Measurements from ENCODE around the gene FAM83F. TPM values are rescaled to one million over a fixed set of nuclear protein-coding genes. Genes with fewer than 3 reads are reported as not detected.

FAM83F gene
- total RNA-seq, 1 experiment from 2014 or later: 28.1 TPM

GRCh38 chr22:39958949-39959639 is 35.7 kb upstream of the FAM83F start:
- Histone ChIP-seq H3K36me3 (replicated peaks; ENCODE audit: control insufficient read depth, insufficient read depth, low read length) (no peaks in the 10 kb centered on the region), H3K27me3 (ENCODE audit: control insufficient read depth, insufficient read depth, low read length) (peaks cover 3% of the 10 kb centered on the region; the same call in 1 of the 2 replicates), H3K4me3 (ENCODE audit: insufficient read depth, low read depth, low read length) (no peak overlapping the region)
- no peak for DNase-seq

GRCh38 chr22:39959640-39960447 is 34.9 kb upstream of the FAM83F start, which contains the start of gene TMA7B:
Gene TMA7B (plus strand): TSS chr22:39960397. CDS start chr22:39964375, 3,978 bp downstream.
- no peaks in the 10 kb centered on the region for H3K36me3 ChIP-seq (replicated peaks; ENCODE audit: control insufficient read depth, insufficient read depth, low read length)
- peaks cover 3% of the 10 kb centered on the region; the same call in 1 of the 2 replicates for H3K27me3 ChIP-seq (ENCODE audit: control insufficient read depth, insufficient read depth, low read length)
- DNase-seq: peak; percentile 73
- no peak within 1 kb of the TSS for H3K4me3 ChIP-seq (ENCODE audit: insufficient read depth, low read depth, low read length)

GRCh38 chr22:39960791-39961746 is 33.7 kb upstream of the FAM83F start:
- H3K4me3 ChIP-seq (ENCODE audit: insufficient read depth, low read depth, low read length): no peak overlapping the region
- no peak for DNase-seq

GRCh38 chr22:39962071-39962470 is 32.7 kb upstream of the FAM83F start:
- no peak overlapping the region for H3K4me3 ChIP-seq (ENCODE audit: insufficient read depth, low read depth, low read length)
- peaks cover 3% of the 10 kb centered on the region; the same call in 1 of the 2 replicates for H3K27me3 ChIP-seq (ENCODE audit: control insufficient read depth, insufficient read depth, low read length)
- DNase-seq: no peak
- no peaks in the 10 kb centered on the region for H3K36me3 ChIP-seq (replicated peaks; ENCODE audit: control insufficient read depth, insufficient read depth, low read length)

More at GRCh38 chr22:39960791-39961746, 33.7 kb upstream of the FAM83F start:
- Histone ChIP-seq H3K36me3 (replicated peaks; ENCODE audit: control insufficient read depth, insufficient read depth, low read length) (no peaks in the 10 kb centered on the region), H3K27me3 (ENCODE audit: control insufficient read depth, insufficient read depth, low read length) (peaks cover 3% of the 10 kb centered on the region; the same call in 1 of the 2 replicates)

- H3K27me3 ChIP-seq (ENCODE audit: control insufficient read depth, insufficient read depth, low read length): no peaks in the 10 kb centered on the region
- H3K36me3 ChIP-seq (replicated peaks; ENCODE audit: control insufficient read depth, insufficient read depth, low read length): no peaks in the 10 kb centered on the region
- no peak overlapping the region for H3K4me3 ChIP-seq (ENCODE audit: insufficient read depth, low read depth, low read length)
- no peak for DNase-seq
These were observed 29.0 kb upstream of the FAM83F start for GRCh38 chr22:39965748-39966147.

- Histone ChIP-seq H3K36me3 (replicated peaks; ENCODE audit: control insufficient read depth, insufficient read depth, low read length) (no peaks in the 10 kb centered on the region), H3K27me3 (ENCODE audit: control insufficient read depth, insufficient read depth, low read length) (no peaks in the 10 kb centered on the region), H3K4me3 (ENCODE audit: insufficient read depth, low read depth, low read length) (no peak overlapping the region)
- no peak for DNase-seq
These were observed 28.3 kb upstream of the FAM83F start for GRCh38 chr22:39966470-39966869.

- no peaks in the 10 kb centered on the region for H3K36me3 ChIP-seq (replicated peaks; ENCODE audit: control insufficient read depth, insufficient read depth, low read length)
- no peaks in the 10 kb centered on the region for H3K27me3 ChIP-seq (ENCODE audit: control insufficient read depth, insufficient read depth, low read length)
- no peak overlapping the region for H3K4me3 ChIP-seq (ENCODE audit: insufficient read depth, low read depth, low read length)
- DNase-seq: no peak
These were observed 27.5 kb upstream of the FAM83F start for GRCh38 chr22:39967103-39967829.

GRCh38 chr22:39967996-39968972 is 26.5 kb upstream of the FAM83F start:
- Histone ChIP-seq H3K27me3 (ENCODE audit: control insufficient read depth, insufficient read depth, low read length) (no peaks in the 10 kb centered on the region), H3K36me3 (replicated peaks; ENCODE audit: control insufficient read depth, insufficient read depth, low read length) (no peaks in the 10 kb centered on the region), H3K4me3 (ENCODE audit: insufficient read depth, low read depth, low read length) (no peak overlapping the region)
- peak; percentile 64 for DNase-seq

- H3K27me3 ChIP-seq (ENCODE audit: control insufficient read depth, insufficient read depth, low read length): no peaks in the 10 kb centered on the region
- DNase-seq: peak; percentile 24
- no peaks in the 10 kb centered on the region for H3K36me3 ChIP-seq (replicated peaks; ENCODE audit: control insufficient read depth, insufficient read depth, low read length)
- H3K4me3 ChIP-seq (ENCODE audit: insufficient read depth, low read depth, low read length): no peak overlapping the region
These were observed 24.0 kb upstream of the FAM83F start for GRCh38 chr22:39970742-39971141.

- Histone ChIP-seq H3K4me3 (ENCODE audit: insufficient read depth, low read depth, low read length) (no peak overlapping the region), H3K27me3 (ENCODE audit: control insufficient read depth, insufficient read depth, low read length) (no peaks in the 10 kb centered on the region), H3K36me3 (replicated peaks; ENCODE audit: control insufficient read depth, insufficient read depth, low read length) (no peaks in the 10 kb centered on the region)
- peak; percentile 57 for DNase-seq
These were observed 22.1 kb upstream of the FAM83F start for GRCh38 chr22:39972641-39973040.

GRCh38 chr22:39973656-39974055 is 21.1 kb upstream of the FAM83F start:
- H3K36me3 ChIP-seq (replicated peaks; ENCODE audit: control insufficient read depth, insufficient read depth, low read length): no peaks in the 10 kb centered on the region
- no peaks in the 10 kb centered on the region for H3K27me3 ChIP-seq (ENCODE audit: control insufficient read depth, insufficient read depth, low read length)
- DNase-seq: peak; percentile 31
- no peak overlapping the region for H3K4me3 ChIP-seq (ENCODE audit: insufficient read depth, low read depth, low read length)

GRCh38 chr22:39974065-39974464 is 20.7 kb upstream of the FAM83F start:
- Histone ChIP-seq H3K27me3 (ENCODE audit: control insufficient read depth, insufficient read depth, low read length) (no peaks in the 10 kb centered on the region), H3K36me3 (replicated peaks; ENCODE audit: control insufficient read depth, insufficient read depth, low read length) (no peaks in the 10 kb centered on the region), H3K4me3 (ENCODE audit: insufficient read depth, low read depth, low read length) (no peak overlapping the region)
- DNase-seq: no peak

- H3K4me3 ChIP-seq (ENCODE audit: insufficient read depth, low read depth, low read length): no peak overlapping the region
These were observed 15.7 kb upstream of the FAM83F start for GRCh38 chr22:39979048-39979447.

More at GRCh38 chr22:39979048-39979447, 15.7 kb upstream of the FAM83F start:
- H3K27me3 ChIP-seq (ENCODE audit: control insufficient read depth, insufficient read depth, low read length): no peaks in the 10 kb centered on the region
- DNase-seq: no peak
- H3K36me3 ChIP-seq (replicated peaks; ENCODE audit: control insufficient read depth, insufficient read depth, low read length): no peaks in the 10 kb centered on the region

All from H7 (cell line).